PC-3 (cell line): ENCODE data around the gene ASIC3.

Experiments used
- CTCF ChIP-seq: fragments of 300-600 bp; sonication (generic); conservative IDR thresholded peaks from 2 replicates; pipeline ENCODE4 v1.5.1; 2017; ENCODE audit warnings: antibody characterized with exemption, low read depth, mild to moderate bottlenecking, low read length
- EZH2 ChIP-seq: fragments of 300-600 bp; sonication (generic); IDR thresholded peaks from one replicate; pipeline ENCODE4 v1.6.1; 2017; ENCODE audit warnings: antibody characterized with exemption, mild to moderate bottlenecking, low read length; ENCODE audit not compliant: unreplicated experiment

- TF ChIP-seq CTCF, result no peak
- TF ChIP-seq EZH2, result no peak
These were observed 48.7 kb upstream of the ASIC3 start for GRCh38 chr7:150999497-151000230.
